Choroid plexus epithelial cell (primary cell): ENCODE data around the gene CCDC91.

Source experiments
- DNase-seq: peaks from one replicate; pipeline ENCODE4 v3.0.0-alpha.2; 2010; ENCODE audit warnings: low read depth
- H3K4me3 ChIP-seq: 2 replicates; pipeline ENCODE4 v1.5.1; 2011; ENCODE audit warnings: low read depth, mild to moderate bottlenecking, control low read depth, low read length, moderate library complexity
- CTCF ChIP-seq: conservative IDR thresholded peaks from 2 replicates; pipeline ENCODE4 v1.5.1; 2011; ENCODE audit warnings: low read depth, mild to moderate bottlenecking, control low read depth, inconsistent platforms, low read length, moderate library complexity

CCDC91 gene

GRCh38 chr12:28427046-28427445 is 236.8 kb downstream of the CCDC91 start:
- no peak overlapping the region for H3K4me3 ChIP-seq
- TF ChIP-seq CTCF, result no peak
- DNase-seq, result no peak

GRCh38 chr12:28440081-28440608 is 249.9 kb downstream of the CCDC91 start:
- peak; percentile 9 for DNase-seq
- H3K4me3 ChIP-seq, result no peak overlapping the region
- no peak for TF ChIP-seq CTCF

GRCh38 chr12:28442101-28442500 is 251.8 kb downstream of the CCDC91 start:
- TF ChIP-seq CTCF, result no peak
- DNase-seq, result no peak
- H3K4me3 ChIP-seq, result no peak overlapping the region

GRCh38 chr12:28443337-28443736 is 253.1 kb downstream of the CCDC91 start:
- TF ChIP-seq CTCF, result no peak
- no peak for DNase-seq
- H3K4me3 ChIP-seq, result no peak overlapping the region

GRCh38 chr12:28446031-28446430 is 255.8 kb downstream of the CCDC91 start:
- DNase-seq, result peak; percentile 5
- no peak for TF ChIP-seq CTCF
- no peak overlapping the region for H3K4me3 ChIP-seq

GRCh38 chr12:28453686-28454085 is 263.4 kb downstream of the CCDC91 start:
- DNase-seq, result no peak
- no peak overlapping the region for H3K4me3 ChIP-seq
- TF ChIP-seq CTCF, result no peak

- TF ChIP-seq CTCF, result no peak
- DNase-seq, result no peak
- no peak overlapping the region for H3K4me3 ChIP-seq
Measured at GRCh38 chr12:28456934-28457710, 266.9 kb downstream of the CCDC91 start.
